HG03565 (cell line): ENCODE measurements around the gene SLC35B2.

Source experiments
- ATAC-seq: cut with Tn5 transposase; IDR thresholded peaks from one replicate; pipeline ENCODE4 v1.9.1; 2021; ENCODE audit warnings: mild to moderate bottlenecking, moderate library complexity; ENCODE audit not compliant: unreplicated experiment

SLC35B2 gene

DNA sequence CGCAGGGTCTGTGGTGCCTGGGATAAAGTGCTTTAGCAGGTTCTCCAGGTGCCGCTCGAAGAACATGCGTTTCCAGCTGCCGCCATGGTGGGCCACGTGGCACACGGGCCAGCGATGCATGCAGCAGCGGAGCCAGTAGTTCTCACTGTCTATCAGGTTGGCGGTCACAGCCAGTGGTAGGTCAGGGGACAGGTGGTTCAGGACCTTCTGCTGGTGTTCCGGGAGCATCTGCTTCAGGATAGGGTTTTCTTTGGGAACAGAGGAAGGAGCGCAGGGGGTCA is 28.9 kb upstream of the SLC35B2 start:
- no peak for ATAC-seq

DNA sequence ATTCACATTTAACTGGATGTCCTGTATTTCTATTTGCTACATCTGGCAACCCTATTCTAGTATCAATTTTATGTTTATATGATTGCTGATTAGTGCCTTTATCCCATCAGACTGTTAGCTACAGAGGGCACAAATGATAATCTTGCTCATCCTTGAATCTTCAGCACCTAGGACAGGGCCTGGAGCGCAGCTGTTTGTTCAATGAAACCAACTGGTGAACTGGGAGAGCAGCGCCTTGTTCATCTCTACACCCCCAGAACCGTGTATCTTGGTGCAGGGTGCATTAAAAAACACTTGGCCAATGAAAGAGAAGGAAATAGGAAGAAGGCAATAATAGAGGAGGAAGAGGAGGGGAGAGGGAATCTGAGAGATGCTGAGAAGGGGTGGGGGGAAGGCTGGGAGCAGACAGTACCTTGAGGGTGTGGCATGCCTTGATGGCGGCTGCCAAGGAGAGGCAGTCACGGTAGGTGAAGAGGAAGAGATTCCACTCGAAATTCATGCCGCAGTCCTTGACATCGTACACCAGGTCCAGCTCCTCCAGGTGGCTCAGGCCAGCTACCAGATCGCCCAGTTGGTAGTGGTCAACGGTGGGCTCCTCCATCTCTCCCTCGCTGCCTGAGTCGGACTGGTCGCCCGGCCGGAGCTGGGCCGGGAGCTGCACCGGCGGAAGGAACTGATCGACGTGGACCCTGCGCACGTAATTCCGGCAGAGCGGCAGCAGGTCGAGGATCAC is 28.4 kb upstream of the SLC35B2 start:
- ATAC-seq, result no peak

DNA sequence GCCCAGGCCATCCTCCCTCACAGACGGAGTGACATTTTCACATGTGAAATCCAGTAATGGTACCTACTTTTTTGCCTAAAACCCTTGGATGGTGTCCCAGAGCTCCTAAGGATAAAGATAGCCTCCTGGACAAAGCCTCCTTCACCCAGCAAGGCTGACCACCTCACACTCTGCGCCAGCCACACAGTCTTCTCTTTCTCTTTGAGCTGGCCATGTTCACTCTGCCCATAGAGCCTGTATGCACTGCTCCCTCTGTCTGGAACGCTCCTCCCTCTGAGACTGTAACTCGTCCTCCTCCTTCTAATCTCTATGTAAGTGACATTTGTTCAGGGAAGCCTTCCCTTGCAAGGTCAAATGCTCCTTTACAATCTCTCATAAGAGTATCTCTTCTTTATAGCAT is 27.5 kb upstream of the SLC35B2 start:
- no peak for ATAC-seq

DNA sequence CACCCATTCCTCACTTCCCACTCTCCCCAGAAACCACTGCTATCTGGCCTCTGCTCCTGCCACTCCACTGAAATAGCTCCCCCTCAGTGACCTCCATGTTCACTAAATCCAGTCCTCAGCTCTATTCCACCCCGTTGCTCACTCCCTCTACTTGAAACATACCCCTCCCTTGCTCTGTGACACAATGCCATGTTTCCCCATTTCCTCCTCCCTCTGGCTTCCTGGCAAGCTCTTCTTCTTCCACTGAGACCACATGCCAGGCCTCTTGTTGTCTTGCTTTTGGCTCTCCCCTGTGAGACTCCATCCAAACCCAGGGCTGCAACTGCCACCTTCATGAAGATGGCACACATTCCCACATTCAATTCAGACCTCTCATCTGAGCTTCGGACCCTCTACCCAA is 26.8 kb upstream of the SLC35B2 start:
- ATAC-seq, result no peak

DNA sequence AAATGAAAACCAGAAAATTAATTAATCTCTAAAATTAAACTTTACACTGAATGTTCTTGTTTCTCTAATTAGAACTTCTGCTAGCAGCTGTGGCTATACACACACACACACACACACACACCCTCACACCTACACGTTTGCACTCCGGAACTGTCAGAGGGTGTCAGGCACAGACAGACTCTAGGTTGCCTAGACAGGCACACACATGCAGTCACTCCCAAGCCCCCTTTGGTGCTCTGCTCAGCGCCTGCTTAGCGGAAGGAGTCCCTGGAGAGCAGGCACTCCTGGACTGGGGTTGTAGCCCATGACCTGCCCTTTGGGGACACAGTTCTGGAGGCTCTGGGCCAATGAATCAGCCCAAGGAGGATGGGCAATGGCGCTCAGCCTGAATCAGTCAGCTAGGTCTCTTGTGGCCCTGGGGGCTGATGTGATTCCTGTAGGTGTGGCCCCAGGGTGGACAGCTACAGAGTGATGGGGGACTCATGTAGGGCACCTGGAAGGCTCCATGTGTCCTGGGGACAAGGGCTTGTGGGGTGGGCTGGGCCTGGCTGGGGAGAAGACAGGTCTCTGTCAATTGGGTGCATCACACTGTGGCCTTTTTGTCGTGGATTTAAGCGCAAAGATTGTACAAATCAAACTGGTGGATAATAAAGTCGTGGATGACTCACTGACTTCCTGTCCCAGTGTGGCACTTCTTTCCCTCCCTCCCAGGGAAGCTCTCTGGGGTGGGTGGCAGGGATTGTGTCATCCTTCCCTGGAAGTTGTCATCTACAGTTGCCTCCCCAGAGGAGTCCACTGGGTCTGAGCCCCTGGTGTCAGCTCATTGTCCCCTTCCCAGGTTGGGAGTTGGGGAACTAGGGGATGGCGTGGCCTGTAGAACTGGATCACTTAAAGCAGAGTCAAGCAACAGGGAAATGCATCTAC is 21.7 kb upstream of the SLC35B2 start:
- ATAC-seq, result no peak

DNA sequence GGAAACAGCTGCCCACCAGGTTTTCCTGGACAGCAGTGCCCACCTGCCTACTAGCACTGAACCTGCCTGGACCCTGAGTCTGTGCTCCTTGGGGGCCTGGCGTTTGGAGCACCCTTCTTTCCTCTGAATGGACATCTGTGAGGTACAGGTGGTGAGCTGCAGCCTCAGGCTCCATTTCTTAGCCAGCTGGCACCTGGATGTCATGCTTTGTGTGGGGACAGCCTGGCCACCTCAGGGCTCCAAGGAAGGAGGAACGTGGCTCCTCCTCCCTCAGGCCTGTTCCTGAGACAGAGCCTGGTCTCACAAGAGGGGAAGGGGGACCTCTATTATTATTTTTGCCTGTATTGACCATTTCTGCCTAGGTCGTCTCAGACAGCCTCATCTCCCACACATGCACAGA is 21.0 kb upstream of the SLC35B2 start:
- ATAC-seq, result no peak

DNA sequence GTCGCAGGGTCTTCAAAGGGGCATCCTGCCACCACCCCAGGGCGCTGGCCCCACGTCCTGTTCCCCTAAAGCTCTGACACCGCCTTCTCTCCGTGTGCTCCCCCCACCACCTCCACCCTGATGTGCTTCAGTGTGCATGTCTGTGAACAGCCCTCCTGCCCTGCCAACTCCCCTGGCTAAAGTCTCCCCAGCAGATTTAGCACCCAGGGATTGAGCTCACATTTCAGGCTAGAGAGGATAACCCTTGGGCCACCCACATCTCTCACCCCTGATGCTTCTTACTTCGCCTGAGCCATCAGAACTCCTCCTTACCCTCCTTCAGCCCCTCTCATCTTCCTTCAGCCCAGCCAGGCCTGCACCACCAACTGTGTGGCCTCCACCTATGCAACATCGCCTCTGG is 20.4 kb upstream of the SLC35B2 start:
- ATAC-seq, result no peak

DNA sequence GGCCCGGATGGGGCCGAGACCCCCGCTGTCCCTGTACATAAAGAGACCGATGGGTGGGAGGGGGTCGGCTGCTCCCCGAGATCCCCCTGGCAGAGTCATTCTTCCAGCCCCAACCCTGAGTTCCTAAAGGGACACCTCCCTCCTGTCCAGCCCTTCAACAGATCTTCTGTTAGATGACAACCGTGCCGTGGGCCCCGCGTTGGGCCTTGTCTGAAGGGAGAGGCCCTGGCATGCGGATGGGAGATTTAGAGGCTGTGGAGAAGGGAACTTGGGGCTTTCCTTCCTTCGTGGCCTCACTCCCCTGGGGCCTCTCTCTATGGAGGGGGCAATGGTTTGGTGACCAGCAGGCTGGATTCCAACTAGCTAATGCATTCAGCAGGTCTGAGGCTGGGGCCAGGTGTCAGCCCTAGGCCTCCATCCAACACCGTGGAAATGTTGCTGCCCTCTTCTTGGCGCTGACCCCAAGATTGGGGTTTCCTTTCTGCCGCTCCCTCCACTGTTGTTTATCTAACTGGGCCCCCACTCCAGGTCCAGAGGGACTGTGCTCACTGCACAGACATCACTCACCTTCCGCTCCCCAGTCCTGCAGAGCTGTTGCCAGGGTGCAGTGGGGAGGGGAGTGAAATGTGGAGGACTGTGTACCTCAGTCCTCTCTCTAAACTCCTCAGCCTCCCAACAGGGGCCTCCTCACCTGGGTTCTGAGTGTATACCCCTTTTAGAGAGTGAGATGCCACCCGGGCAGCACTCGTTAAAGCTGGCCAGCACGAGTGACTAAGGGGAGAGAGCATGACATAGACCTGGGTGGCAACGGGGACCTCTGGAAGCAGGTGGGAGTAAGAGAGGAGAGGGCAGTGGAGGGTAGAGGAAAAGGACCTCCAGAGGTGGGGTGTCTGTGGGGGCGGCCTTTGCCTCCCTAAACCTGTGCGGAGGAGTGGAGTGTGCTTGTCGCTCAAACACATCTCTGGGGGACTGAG is 19.6 kb upstream of the SLC35B2 start:
- no peak for ATAC-seq

DNA sequence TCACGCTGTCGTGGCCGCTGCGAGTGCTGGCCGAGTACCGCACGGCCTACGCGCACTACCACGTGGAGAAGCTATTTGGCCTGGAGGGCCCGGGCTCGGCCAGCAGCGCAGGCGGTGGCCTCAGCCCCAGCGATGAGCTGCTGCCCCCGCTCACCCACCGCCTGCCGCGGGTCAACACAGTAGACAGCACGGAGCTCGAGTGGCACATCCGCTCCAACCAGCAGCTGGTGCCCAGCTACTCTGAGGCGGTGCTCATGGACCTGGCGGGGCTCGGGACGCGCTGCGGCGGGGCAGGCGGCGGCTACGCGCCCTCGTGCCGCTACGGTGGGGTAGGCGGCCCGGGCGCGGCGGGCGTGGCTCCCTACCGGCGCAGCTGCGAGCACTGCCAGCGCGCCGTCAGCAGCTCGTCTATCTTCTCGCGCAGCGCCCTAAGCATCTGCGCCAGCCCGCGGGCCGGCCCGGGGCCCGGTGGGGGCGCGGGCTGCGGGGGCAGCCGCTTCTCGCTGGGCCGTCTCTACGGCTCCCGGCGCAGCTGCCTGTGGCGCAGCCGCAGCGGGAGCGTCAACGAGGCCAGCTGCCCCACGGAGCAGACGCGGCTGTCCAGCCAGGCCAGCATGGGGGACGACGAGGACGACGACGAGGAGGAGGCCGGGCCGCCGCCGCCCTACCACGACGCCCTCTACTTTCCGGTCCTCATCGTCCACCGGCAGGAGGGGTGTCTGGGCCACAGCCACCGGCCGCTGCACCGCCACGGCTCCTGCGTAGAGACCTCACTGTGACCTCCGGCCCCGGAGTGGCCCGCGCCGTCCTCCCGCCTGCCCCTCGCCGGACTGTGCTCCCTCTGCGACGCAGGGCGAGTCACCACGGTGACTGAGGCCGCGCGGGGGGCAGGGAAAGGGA is 18.7 kb upstream of the SLC35B2 start:
- ATAC-seq, result no peak

DNA sequence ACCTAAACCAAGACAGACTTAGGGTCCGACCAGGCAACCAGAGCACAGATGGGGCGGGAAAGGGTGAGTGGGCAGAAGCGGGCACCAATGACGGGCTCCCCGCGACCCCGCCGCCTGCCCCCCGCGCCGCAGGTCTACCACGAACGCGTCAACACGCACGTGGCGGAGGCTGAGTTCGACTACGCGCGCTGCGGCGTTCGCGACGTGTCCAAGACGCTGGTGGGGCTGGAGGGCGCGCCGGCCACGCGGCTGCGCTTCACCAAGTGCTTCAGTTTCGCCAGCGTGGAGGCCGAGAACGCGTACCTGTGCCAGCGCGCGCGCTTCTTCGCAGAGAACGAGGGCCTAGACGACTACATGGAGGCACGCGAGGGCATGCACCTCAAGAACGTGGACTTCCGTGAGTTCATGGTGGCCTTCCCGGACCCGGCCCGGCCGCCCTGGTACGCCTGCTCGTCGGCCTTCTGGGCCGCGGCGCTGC is 18.0 kb upstream of the SLC35B2 start:
- ATAC-seq, result no peak

DNA sequence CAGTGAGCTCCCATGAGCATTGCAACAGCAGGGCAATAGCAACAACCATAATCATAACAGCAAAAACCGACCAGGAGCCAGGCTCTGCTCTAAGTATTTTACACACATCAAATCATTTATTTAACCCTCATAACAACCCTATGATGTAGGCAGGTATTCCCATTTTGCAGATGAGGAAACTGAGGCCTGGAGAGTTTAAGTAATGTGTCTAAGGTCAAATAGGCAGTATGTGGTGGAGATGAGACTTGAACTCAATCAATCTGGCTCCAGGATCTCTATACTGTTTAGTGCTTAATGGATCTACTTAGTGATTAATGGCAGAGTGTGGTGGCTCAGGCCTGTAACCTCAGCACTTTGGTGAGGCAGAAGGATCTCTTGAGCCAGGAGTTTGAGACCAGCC is 16.3 kb upstream of the SLC35B2 start:
- no peak for ATAC-seq

DNA sequence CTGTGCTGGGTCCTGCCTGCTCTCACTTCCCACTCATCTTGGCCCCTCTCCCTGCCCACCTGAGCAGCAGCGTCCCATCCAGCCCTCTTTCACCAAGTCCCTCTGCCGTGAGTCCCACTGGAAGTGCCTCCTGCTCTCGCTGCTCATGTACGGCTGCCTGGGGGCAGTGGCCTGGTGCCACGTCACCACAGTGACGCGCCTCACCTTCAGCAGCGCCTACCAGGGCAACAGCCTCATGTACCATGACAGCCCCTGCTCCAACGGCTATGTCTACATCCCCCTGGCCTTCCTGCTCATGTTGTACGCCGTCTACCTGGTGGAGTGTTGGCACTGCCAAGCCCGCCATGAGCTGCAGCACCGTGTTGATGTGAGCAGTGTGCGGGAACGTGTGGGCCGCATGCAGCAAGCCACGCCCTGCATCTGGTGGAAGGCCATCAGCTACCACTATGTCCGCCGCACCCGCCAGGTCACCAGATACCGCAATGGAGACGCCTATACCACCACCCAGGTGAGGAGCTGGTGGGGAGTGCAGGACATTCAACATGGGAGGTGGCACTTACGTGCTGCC is 15.8 kb upstream of the SLC35B2 start:
- ATAC-seq, result no peak

DNA sequence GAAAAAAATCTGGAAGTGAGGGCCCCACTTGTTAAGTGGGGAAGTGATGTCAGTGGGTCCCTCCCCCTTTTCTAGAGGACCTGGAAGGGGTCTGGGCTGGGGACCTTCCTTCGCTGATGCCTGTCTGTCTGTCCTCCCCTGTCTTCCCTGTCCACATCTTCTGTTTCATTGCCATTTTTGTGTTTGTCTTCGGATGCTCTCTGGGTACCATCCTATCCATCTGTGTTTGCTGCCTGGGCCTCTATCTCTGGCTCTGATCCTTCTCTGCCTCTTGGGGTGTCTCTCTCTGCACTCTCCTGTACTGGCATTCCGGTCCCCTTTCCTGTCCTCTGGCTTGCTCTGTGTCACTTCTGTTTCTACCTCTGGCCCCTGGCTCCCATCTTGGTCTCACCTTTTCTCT is 15.2 kb upstream of the SLC35B2 start:
- no peak for ATAC-seq

DNA sequence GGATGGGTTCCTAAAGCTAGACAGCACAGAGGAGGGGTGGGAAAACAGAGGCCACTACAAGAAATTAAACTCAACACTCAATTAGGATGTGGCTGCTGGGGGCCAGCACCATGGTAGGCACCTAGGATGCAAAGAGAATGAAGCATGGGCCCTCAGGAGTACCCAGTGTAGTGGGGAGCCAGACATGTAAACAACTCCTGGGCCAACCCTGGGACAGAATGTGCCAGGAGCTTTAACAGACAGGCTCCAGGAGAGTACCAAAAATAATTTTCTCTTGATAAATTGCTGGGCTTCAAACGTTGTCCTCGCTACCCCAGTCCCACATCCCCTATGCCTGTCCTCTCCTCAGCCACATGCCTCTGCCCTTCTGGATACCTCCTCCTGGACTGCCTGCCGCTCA is 14.6 kb upstream of the SLC35B2 start:
- ATAC-seq, result no peak

DNA sequence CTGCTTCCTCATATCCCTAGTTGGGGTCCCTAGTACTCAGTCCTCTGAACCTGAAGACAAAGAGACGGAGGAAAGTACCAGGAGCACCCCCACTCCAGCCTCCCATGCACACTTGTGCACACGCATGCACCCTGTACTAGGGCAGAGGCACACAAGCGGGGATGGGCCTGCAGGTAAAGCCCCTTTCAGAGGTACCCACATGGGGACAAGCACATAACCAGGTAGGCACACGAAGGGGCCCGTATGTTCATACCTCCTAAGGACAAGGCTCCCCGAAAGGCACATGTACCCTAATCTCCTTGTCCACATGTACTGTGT is 14.0 kb upstream of the SLC35B2 start:
- no peak for ATAC-seq

DNA sequence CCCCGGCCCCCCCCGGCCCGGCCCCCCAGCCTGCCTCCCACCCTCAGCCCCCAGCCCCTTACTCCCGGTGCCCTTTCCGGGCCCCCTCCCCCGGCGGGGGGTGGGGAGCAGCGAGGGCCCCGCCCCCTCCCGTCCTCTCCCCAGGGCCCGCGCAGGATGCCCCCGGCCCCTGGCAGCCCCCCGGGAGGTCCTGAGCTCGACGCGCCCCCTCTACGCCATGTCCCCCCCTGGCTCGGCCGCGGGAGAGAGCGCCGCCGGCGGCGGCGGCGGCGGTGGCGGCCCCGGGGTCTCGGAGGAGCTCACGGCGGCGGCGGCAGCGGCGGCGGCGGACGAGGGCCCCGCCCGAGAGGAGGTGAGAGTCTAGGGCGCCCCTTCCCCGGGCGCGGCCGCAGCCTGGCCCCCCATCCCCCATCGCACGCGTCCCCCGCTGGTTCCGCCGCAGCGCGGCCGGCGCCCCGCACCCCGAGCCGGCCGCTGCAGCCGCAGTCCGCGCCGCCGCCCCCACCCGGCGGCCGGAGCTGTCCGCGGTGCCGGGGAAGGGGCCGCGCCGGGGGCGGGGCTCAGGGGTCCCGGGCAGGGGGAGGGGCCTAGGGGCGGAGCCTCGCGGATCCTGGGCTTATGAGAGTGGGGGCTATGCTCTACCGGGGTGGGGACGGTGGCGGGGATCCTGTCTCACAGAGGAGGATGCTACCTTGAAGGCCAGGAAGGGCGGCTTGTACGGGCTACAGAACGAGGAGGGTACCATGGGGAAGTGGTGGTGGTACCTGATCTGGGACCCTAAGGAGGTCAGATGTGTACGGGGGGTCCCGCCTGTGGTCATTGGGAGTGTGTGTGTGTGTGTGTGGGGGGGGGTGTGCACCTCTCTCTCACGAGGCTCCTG is 13.4 kb upstream of the SLC35B2 start:
- ATAC-seq, result no peak

DNA sequence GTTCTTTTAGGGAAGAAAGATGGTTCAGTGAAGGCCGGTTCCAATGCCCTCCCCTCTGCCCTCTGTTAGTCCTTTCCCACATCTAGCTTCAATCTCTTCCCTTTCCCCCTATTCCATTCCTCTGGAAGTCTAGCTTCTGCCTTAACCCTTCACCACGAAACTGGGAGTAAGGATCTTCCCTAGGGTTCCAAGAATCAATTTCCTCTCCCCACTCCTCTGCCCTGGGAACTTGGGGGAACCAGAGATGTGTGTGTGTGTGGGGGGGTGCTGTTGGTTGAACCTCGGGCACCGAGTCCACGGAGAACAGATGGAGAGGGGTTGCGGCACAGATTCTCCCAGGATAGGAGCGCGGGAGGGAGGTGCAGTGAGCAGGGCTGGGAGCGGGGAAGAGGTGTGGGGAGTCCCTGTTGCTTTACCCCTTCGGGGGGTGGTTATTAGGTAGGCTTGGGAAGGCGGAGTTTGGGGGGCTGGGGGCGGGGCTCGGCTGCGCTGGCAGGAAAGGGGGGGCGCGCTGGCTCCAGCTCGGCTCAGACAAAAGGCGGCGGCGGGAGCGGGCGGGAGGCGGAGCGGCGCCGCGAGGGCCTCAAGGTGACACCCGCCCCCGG is 12.7 kb upstream of the SLC35B2 start, which contains the start of gene TMEM151B:
Gene TMEM151B (plus strand): TSS at position 530 of the 605 bp plus-strand sequence. CDS start 293 bp downstream, outside the sequence.
- no peak for ATAC-seq

DNA sequence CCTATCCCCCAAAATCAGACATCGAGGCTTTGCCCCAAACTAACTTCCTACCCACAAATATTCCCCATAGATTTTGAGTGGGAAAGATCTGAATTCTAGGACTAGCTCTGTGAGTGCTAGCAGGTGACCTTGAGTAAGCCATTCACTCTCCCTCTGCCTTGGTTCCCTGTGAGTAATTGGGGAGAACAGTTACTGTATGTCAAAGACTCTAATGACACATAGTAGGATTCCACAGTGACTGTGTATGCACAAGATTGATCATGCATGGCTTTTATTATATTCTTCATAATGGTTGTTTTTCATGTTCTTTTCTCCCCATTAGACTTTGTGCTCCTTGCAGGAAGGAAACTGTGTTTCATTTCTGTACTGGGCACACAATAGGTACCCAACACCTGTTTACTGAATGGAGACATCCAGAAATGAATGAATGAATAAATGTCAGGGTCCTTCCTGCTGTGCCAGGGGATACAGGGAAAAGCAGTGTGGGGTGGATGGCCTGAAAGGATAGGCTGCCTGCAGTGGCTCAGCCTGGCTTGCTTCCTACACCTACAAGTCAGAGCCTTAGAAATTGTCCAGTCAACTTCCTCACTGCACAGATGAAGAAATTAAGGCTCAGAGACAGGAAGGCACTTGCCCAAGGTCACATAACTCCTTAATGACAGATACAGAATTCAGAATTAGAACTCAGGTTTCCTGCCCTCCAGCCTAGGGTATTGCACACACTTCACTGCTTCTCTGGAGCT is 12.0 kb upstream of the SLC35B2 start:
- ATAC-seq, result no peak
